ENCODE data around the gene RFTN1.

DNA sequence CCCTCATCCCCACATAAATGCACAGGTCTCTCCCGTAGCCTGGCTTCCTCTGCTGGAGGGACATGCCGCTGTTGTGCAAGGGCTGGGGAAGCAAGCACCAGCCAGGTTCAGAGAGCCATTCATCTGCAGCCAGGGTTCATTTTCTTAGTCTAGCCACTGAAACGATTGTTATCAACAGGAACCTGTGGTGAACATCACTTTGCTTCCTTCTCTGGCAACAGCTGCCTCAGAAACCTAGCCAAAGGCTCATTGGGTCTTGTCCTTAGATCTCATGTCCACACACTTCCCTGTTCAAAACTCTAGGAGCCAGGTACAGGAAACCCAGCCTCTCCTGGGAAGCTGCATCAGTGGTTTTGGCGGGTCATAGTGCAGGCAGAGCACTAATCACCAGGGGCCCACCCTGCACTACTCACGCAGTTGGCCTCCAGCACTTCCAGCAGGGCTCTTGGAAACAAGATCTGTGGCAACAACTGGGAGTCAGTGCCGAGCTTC, 201.5 kb downstream of the RFTN1 start:
- TF ChIP-seq, protein P1, sequence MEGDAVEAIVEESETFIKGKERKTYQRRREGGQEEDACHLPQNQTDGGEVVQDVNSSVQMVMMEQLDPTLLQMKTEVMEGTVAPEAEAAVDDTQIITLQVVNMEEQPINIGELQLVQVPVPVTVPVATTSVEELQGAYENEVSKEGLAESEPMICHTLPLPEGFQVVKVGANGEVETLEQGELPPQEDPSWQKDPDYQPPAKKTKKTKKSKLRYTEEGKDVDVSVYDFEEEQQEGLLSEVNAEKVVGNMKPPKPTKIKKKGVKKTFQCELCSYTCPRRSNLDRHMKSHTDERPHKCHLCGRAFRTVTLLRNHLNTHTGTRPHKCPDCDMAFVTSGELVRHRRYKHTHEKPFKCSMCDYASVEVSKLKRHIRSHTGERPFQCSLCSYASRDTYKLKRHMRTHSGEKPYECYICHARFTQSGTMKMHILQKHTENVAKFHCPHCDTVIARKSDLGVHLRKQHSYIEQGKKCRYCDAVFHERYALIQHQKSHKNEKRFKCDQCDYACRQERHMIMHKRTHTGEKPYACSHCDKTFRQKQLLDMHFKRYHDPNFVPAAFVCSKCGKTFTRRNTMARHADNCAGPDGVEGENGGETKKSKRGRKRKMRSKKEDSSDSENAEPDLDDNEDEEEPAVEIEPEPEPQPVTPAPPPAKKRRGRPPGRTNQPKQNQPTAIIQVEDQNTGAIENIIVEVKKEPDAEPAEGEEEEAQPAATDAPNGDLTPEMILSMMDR (IDR thresholded peaks at IDR 0.05): no peak
- TF ChIP-seq POLR2AphosphoS5 (IDR thresholded peaks at IDR 0.05) (no peak), POLR2A (IDR thresholded peaks at IDR 0.05) (no peak)

Measured in sigmoid colon (tissue), 4 donors.